B cell (primary cell): ENCODE measurements around the gene MEPCE. TPM values are rescaled to one million over a fixed set of nuclear protein-coding genes. Genes with fewer than 3 reads are reported as not detected.
A peak's percentile ranks its signal among the peaks of the same experiment; 100 is the strongest.

Experiments used
- ATAC-seq: fragments of 200-7000 bp; cut with Tn5 transposase; one replicate; pipeline ENCODE4 v1.10.0; 2021; ENCODE audit warnings: low read depth, mild to moderate bottlenecking, moderate number of reproducible peaks, moderate library complexity
- CTCF ChIA-PET: fragments of 350-600 bp; sonication (Branson Sonifier 250); formaldehyde crosslinking; loops from one replicate; lab custom pipeline; 2021; ENCODE audit warnings: antibody characterized with exemption, inconsistent platforms; lab: Charles Lee
- POLR2A ChIA-PET: fragments of 350-600 bp; sonication (Branson Sonifier 250); formaldehyde crosslinking; loops from one replicate; lab custom pipeline; 2021; ENCODE audit warnings: antibody characterized with exemption; lab: Charles Lee
- DNase-seq: peaks from one replicate; pipeline ENCODE4 v3.0.0; 2013
- H2AFZ ChIP-seq: 2 replicates; pipeline ENCODE4 v1.6.1; 2012; ENCODE audit warnings: mild to moderate bottlenecking, low read depth, low read length; ENCODE audit not compliant: insufficient read depth, poor library complexity, severe bottlenecking
- H3K27ac ChIP-seq, 2 donors: 1 replicate in 1 of 2; 2 replicates in 1 of 2; pipeline ENCODE4 v1.5.1; 2012 to 2013; ENCODE audit warnings: low read length in 2 of 2, mild to moderate bottlenecking in 2 of 2, moderate library complexity in 1 of 2
- H3K27me3 ChIP-seq, 4 experiments: fragments of 200-600 bp in 1 of 4; sonication (generic) in 1 of 4; replicated peaks in 1 of 4; 1 replicate in 2 of 4; 2 replicates in 2 of 4; pipeline versions ENCODE4 v1.6.1 to v1.7.0; 2013 to 2016; ENCODE audit warnings: low read length in 3 of 4, mild to moderate bottlenecking in 2 of 4, mixed read lengths in 1 of 4, moderate library complexity in 1 of 4; ENCODE audit not compliant: insufficient read depth in 4 of 4, control insufficient read depth in 3 of 4; ENCODE audit errors: control extremely low read depth in 1 of 4
- H3K36me3 ChIP-seq, 2 experiments: replicated peaks in 1 of 2; 1 replicate in 1 of 2; 2 replicates in 1 of 2; pipeline versions ENCODE4 v1.6.1 to v1.7.1; 2013; ENCODE audit warnings: low read length in 1 of 2; ENCODE audit not compliant: insufficient read depth in 2 of 2, control insufficient read depth in 1 of 2; ENCODE audit errors: control extremely low read depth in 1 of 2, extremely low read depth in 1 of 2
- H3K4me1 ChIP-seq, 2 donors: fragments of 200-600 bp in 1 of 2; sonication (generic) in 1 of 2; 1 replicate in 1 of 2; 2 replicates in 1 of 2; pipeline versions ENCODE4 v1.5.1 to v1.6.1; 2013 to 2017; ENCODE audit warnings: low read length in 2 of 2; ENCODE audit not compliant: control insufficient read depth in 2 of 2, insufficient read depth in 2 of 2
- H3K4me2 ChIP-seq: replicated peaks from 2 replicates; pipeline ENCODE3; 2012; ENCODE audit warnings: mild to moderate bottlenecking, low read depth, low read length; ENCODE audit not compliant: poor library complexity, severe bottlenecking
- H3K4me3 ChIP-seq, 5 experiments: fragments of 200-600 bp in 1 of 5; sonication (generic) in 1 of 5; 1 replicate in 3 of 5; 2 replicates in 2 of 5; pipeline versions ENCODE4 v1.5.1 to v1.7.0; 2011 to 2016; ENCODE audit warnings: low read length in 4 of 5, mild to moderate bottlenecking in 4 of 5, low read depth in 2 of 5, control low read depth in 1 of 5, moderate library complexity in 1 of 5; ENCODE audit not compliant: insufficient read depth in 1 of 5; ENCODE audit errors: control extremely low read depth in 1 of 5, extremely low read depth in 1 of 5
- H3K79me2 ChIP-seq: fragments of 200-600 bp; sonication (generic); one replicate; pipeline ENCODE4 v1.6.0; 2016; ENCODE audit warnings: low read length; ENCODE audit not compliant: control insufficient read depth, insufficient read depth
- H3K9ac ChIP-seq: fragments of 200-600 bp; sonication (generic); 2 replicates; pipeline ENCODE4 v1.6.1; 2017; ENCODE audit warnings: mild to moderate bottlenecking, low read length, moderate library complexity
- H3K9me3 ChIP-seq, 3 donors: one replicate each; pipeline versions ENCODE4 v1.6.1 to v1.7.1; 2013; ENCODE audit warnings: low read length in 2 of 3; ENCODE audit not compliant: control insufficient read depth in 2 of 3, insufficient read depth in 1 of 3; ENCODE audit errors: control extremely low read depth in 1 of 3
- H4K20me1 ChIP-seq: 2 replicates; pipeline ENCODE4 v1.6.0; 2012; ENCODE audit warnings: mild to moderate bottlenecking, low read length; ENCODE audit not compliant: insufficient read depth, control insufficient read depth, poor library complexity, severe bottlenecking
- H3K27ac Mint-ChIP-seq: one replicate; pipeline ENCODE4 v1.8.0; 2021; ENCODE audit warnings: mixed read lengths
- H3K27me3 Mint-ChIP-seq: one replicate; pipeline ENCODE4 v1.8.0; 2021; ENCODE audit warnings: mixed read lengths
- H3K4me1 Mint-ChIP-seq: one replicate; pipeline ENCODE4 v1.8.0; 2021; ENCODE audit warnings: mixed read lengths
- H3K4me3 Mint-ChIP-seq: one replicate; pipeline ENCODE4 v1.8.0; 2021; ENCODE audit warnings: mixed read lengths
- H3K9me3 Mint-ChIP-seq: one replicate; pipeline ENCODE4 v1.8.0; 2022; ENCODE audit warnings: mixed read lengths; ENCODE audit not compliant: insufficient read depth
- EZH2 ChIP-seq: IDR thresholded peaks from 2 replicates; pipeline ENCODE4 v1.6.1; 2012; ENCODE audit warnings: borderline replicate concordance, low read depth, mild to moderate bottlenecking, moderate library complexity, low read length; ENCODE audit not compliant: insufficient read depth, poor library complexity, severe bottlenecking
- WGBS: methylation state at CpG from one replicate; pipeline ENCODE4 v1.1.5; 2013; ENCODE audit warnings: missing lambda C conversion rate; ENCODE audit not compliant: insufficient coverage; 5-methylcytosine and 5-hydroxymethylcytosine counted together
- intact Hi-C: fragments of 100-400 bp; cut with micrococcal nuclease; formaldehyde crosslinking; loops from one replicate; pipeline ENCODE4 v1.10.0; 2022
- polyA plus RNA-seq: library from polyadenylated mRNA; depleted of rRNA; stranded (reverse); fragments of >200 nt; gene quantifications from 2 replicates; pipeline ENCODE4 v1.2.3, GENCODE V29; 2012
- total RNA-seq, 2 donors: library from RNA; stranded (reverse); fragments of 120-200 nt in 1 of 2; gene quantifications; 1 replicate in 1 of 2; 2 replicates in 1 of 2; pipeline versions ENCODE4 v1.2.3 to v1.2.4, GENCODE V29; 2013 to 2022
- TF ChIP-seq, protein P1 (sequence below): fragments of 200-600 bp; IDR thresholded peaks from one replicate; pipeline ENCODE4 v1.8.0; 2022; ENCODE audit warnings: antibody characterized with exemption, mild to moderate bottlenecking

MEPCE gene
- total and polyA plus RNA-seq, 2 donors (not counting 1 experiment from before 2014, with no cell fraction given), result 54.5 to 90.6 TPM

DNA sequence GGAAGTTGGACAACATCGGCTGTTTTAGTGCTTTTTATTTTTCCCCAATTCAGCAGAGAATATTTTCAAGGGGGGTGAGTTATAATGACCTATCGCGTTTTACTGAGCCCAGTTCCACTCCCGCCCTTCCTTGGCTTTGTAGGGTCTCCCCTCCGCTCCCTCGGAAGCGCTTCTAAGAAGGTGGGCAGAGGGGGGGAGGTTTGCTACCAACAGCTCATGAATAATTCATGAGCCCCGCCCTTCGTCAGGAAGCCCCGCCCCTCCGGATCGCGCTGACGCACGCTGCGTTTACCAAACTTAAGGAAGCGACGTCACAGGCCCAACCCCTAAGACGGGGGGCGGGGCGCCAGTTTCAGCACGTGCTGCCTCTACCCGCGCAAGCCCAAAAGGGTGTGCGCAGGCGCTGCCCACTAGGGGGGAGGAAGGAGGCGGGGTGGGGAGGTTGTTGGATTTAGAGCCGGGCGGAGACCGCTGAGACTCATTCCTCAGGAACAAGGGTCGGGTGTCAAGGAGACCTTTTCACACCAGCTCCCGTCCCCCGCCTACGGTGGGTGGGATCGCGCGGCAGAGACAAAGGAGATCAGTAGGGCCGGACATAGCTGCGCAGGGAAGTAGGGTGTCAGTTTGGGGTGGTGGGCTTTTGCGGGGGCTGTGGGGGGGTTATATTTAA lies 529 bp upstream of the MEPCE start:
- H3K79me2 ChIP-seq, result peaks cover 27% of the 10 kb centered on the region
- H3K9me3 ChIP-seq, result peaks cover 0 to 7% (median 0%) of the 10 kb centered on the region in 3 donors
- H3K27me3 ChIP-seq, result no peaks in the 10 kb centered on the region
- WGBS, result 0% methylated on average over 30 of the region's 40 CpGs
- Mint-ChIP-seq H3K4me3 (peak overlapping the region; percentile 97), H3K27me3 (no peaks in the 10 kb centered on the region), H3K27ac (peak overlapping the region; percentile 100), H3K9me3 (no peaks in the 10 kb centered on the region), H3K4me1 (peaks cover 41% of the 10 kb centered on the region)
- peaks cover 37% of the 10 kb centered on the region for H4K20me1 ChIP-seq
- ATAC-seq, result peak; percentile 59
- peaks cover 24 to 35% of the 10 kb centered on the region in 2 donors for H3K4me1 ChIP-seq
- peak overlapping the region; percentile 99 to 100 for H3K27ac ChIP-seq
- POLR2A ChIA-PET, result interaction anchor here (0.5 to 3.5 kb wide), 41 partner anchors 7 to 1996 kb away, joined by 3 to 44 read pairs (median 5); partner anchors contain the start of genes AP4M1, FBXO24, GNB2 and GPC2
- CTCF ChIA-PET, result interaction anchor here (0.7 to 3.4 kb wide), 9 partner anchors 14 to 347 kb away, joined by 3 to 19 read pairs (median 4); no protein-coding TSS in a partner anchor
- peak overlapping the region; percentile 73 to 91 (median 85) for H3K4me3 ChIP-seq
- H3K4me2 ChIP-seq, result peak overlapping the region; percentile 84
- DNase-seq, result peak; percentile 100
- TF ChIP-seq, protein P1, sequence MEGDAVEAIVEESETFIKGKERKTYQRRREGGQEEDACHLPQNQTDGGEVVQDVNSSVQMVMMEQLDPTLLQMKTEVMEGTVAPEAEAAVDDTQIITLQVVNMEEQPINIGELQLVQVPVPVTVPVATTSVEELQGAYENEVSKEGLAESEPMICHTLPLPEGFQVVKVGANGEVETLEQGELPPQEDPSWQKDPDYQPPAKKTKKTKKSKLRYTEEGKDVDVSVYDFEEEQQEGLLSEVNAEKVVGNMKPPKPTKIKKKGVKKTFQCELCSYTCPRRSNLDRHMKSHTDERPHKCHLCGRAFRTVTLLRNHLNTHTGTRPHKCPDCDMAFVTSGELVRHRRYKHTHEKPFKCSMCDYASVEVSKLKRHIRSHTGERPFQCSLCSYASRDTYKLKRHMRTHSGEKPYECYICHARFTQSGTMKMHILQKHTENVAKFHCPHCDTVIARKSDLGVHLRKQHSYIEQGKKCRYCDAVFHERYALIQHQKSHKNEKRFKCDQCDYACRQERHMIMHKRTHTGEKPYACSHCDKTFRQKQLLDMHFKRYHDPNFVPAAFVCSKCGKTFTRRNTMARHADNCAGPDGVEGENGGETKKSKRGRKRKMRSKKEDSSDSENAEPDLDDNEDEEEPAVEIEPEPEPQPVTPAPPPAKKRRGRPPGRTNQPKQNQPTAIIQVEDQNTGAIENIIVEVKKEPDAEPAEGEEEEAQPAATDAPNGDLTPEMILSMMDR, result no peak
- no peak for TF ChIP-seq EZH2
- intact Hi-C loops, result loop anchor here (1.0 to 2.0 kb wide), 13 partner anchors 7 to 302 kb away; partner anchors contain the start of genes AGFG2, FBXO24, LAMTOR4 and LRCH4
- H2AFZ ChIP-seq, result peak overlapping the region; percentile 63
- H3K36me3 ChIP-seq, result peaks cover 5 to 27% of the 10 kb centered on the region in 2 experiments
- peak overlapping the region; percentile 100 for H3K9ac ChIP-seq
